GM12878 (cell line): ENCODE data around the gene CTSC. TPM values are rescaled to one million over a fixed set of nuclear protein-coding genes. Genes with fewer than 3 reads are reported as not detected.

Experiments
- CREB1 ChIP-seq: IDR thresholded peaks from 2 replicates; pipeline ENCODE4 v1.6.1; 2012; ENCODE audit warnings: low read depth, mild to moderate bottlenecking, inconsistent platforms
- CTCF ChIP-seq, 3 experiments: IDR thresholded peaks in 2 of 3; conservative IDR thresholded peaks in 1 of 3; 2 replicates each; pipeline ENCODE4 v1.5.1; 2011; ENCODE audit warnings: low read depth in 3 of 3, low read length in 3 of 3, mild to moderate bottlenecking in 3 of 3, control low read depth in 2 of 3, moderate library complexity in 2 of 3, inconsistent platforms in 1 of 3, mixed read lengths in 1 of 3; ENCODE audit not compliant: control insufficient read depth in 2 of 3, insufficient read depth in 1 of 3; ENCODE audit errors: extremely low read depth in 1 of 3
- E2F4 ChIP-seq: IDR thresholded peaks from 2 replicates; pipeline ENCODE4 v1.6.1; 2012; ENCODE audit warnings: low read depth, low read length, improper control_type of control experiment
- HCFC1 ChIP-seq: fragments of 150-350 bp; IDR thresholded peaks from 2 replicates; pipeline ENCODE4 v1.6.1; 2014; ENCODE audit warnings: low read length
- IRF3 ChIP-seq: fragments of 450-650 bp; IDR thresholded peaks from 2 replicates; pipeline ENCODE4 v1.6.1; 2014; ENCODE audit warnings: mild to moderate bottlenecking
- IRF4 ChIP-seq: IDR thresholded peaks from 2 replicates; pipeline ENCODE4 v1.6.1; 2011; ENCODE audit warnings: low read depth, low read length
- JUNB ChIP-seq: IDR thresholded peaks from 2 replicates; pipeline ENCODE4 v1.6.1; 2016; ENCODE audit warnings: antibody characterized with exemption, mild to moderate bottlenecking
- NR2C2 ChIP-seq: IDR thresholded peaks from 2 replicates; pipeline ENCODE4 v1.6.1; 2011; ENCODE audit warnings: borderline replicate concordance, low read depth; ENCODE audit not compliant: control insufficient read depth, insufficient read length
- RUNX3 ChIP-seq: IDR thresholded peaks from 2 replicates; pipeline ENCODE4 v1.6.1; 2012; ENCODE audit warnings: low read length, inconsistent platforms
- ZBTB40 ChIP-seq: fragments of 450-650 bp; IDR thresholded peaks from 2 replicates; pipeline ENCODE4 v1.6.1; 2016; ENCODE audit warnings: mild to moderate bottlenecking, moderate library complexity, borderline replicate concordance
- ZNF592 ChIP-seq: fragments of 450-650 bp; IDR thresholded peaks from 2 replicates; pipeline ENCODE4 v1.6.1; 2017; ENCODE audit warnings: mild to moderate bottlenecking, moderate library complexity
- polyA plus RNA-seq, 11 experiments: library from polyadenylated mRNA; depleted of rRNA in 4 of 11; unstranded in 6 of 11; stranded (reverse) in 5 of 11; fragments of >200 nt; fragmentation: Nextera tagmentation in 4 of 11; fragmentation: Illumina TruSeq in 1 of 11; extraction: Ambion mirVana in 4 of 11; extraction: Trizol in 1 of 11; gene quantifications; 1 replicate in 1 of 11; 2 replicates in 10 of 11; pipeline versions ENCODE4 v1.2.1 to v1.2.3, GENCODE V29; 2011 to 2016; ENCODE audit warnings: inconsistent platforms in 2 of 11, missing spikeins in 2 of 11, low read depth in 1 of 11
- total RNA-seq, 4 experiments: library from RNA; depleted of rRNA in 3 of 4; stranded (reverse); fragments of >200 nt in 3 of 4; fragmentation: Illumina TruSeq in 1 of 4; extraction: Trizol in 1 of 4; gene quantifications; 2 replicates each; pipeline versions ENCODE4 v1.2.1 to v1.2.3, GENCODE V29; 2013 to 2021

Gene CTSC
- total and polyA plus RNA-seq, 10 of the 15 experiments (the other 5 are each of a cell fraction or from before 2014, with no cell fraction given): 289 to 1,123 (median 430) TPM

GRCh38 chr11:88357323-88358039 is 19.9 kb upstream of the CTSC start (continued):
- TF ChIP-seq IRF4 (peak; percentile 58; the same call in 1 of the 2 replicates), ZNF592 (0 out of 2 replicates have a peak, but pooled peaks have one; percentile 29), CREB1 (0 out of 2 replicates have a peak, but pooled peaks have one; percentile 47), CTCF (IDR thresholded peaks at IDR 0.05 in 2 of 3, conservative IDR thresholded peaks at IDR 0.05 in 1 of 3; ENCODE audit: control insufficient read depth in 2 of 3, extremely low read depth in 1 of 3, insufficient read depth in 1 of 3, low read depth in 3 of 3, low read length in 3 of 3) (no peak), NR2C2 (no peak), RUNX3 (peak; percentile 58), E2F4 (no peak), JUNB (peak; percentile 81), ZBTB40 (peak; percentile 90), HCFC1 (no peak), IRF3 (no peak)
